GM21529 (cell line): ENCODE data around the gene ST6GALNAC6.
"Not testable (repeated sequence)": the region's sequence is repeated elsewhere in the genome, so short reads cannot be mapped to it uniquely, and the experiment has no call there.

Experiments used
- ATAC-seq: cut with Tn5 transposase; IDR thresholded peaks from one replicate; pipeline ENCODE4 v1.9.1; 2021; ENCODE audit not compliant: unreplicated experiment

Gene ST6GALNAC6

DNA sequence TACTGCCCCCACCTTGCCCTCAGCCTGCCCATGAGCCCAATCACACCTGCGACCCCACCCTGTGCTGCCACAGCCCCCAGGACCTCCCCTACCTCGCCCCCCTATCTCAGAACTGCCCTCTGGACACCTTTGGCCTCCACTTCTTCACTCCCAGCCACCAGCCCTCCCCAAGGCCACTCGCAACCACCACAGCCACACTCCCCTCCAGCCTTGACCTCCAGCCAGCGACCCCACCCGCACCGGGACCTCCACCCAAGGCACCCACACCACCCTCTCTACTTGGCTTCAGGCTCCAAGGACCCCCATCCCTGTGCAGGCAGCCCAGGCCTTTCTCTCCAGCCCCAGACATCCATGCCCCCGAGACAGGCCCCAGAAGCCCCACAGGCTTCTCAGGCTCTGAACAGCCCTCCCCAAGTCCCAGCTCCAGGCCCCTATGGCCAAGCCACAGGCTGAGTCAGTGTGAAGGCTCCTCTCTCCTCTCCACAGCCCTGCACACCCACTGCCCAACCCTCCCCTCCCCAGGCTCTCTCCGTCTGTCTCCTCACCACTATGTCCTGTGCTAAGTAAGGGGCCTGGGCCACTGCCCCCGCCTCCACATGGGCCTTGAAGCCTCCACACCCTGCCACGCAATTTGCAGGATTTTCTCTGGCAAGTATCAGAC is 24.0 kb downstream of the ST6GALNAC6 start:
- no peak for ATAC-seq

DNA sequence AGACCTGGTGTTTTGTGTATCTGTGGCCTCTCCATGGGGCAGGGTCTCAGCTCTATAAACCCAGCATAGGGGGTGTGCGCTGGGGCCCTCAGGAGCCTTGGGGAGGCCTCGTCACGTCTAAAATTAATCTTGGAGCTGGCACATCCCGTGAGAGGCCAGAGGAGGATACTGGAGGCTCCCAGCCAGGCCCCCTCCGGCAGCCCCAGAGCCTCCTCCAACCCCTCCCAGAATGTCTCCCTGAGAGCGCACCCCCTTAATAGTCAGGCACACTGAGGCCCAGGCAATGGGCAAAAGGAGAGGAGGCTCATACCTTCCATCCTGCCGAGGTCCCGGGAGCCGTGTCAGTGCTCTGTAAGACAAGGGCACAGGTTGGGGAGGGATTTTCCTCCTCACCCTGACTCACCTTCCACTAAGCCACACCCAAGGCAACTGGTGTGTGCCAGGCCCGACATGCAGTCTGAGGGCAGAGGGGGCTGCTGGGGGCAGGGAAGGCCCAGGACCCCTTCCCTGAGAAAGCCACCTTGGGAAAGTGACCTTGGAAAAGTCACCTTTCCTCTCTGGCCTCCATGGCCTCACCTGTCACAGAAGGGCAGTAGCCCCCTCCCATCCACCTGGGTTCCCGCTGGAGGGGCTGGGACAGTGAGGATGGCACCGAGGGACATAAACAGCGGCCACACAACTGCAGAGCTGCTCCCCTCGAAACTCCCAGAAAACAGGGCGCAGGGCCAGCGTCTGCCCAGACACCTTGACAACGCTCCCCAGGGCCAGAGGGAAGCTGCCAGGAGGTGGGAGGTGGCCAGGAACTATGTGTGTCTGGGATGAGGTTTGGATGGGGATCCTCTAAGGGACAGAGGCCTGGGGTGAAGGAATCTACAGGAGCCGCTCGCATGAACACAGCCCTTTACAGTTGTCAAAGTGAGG is 24.8 kb downstream of the ST6GALNAC6 start:
- ATAC-seq: no peak

DNA sequence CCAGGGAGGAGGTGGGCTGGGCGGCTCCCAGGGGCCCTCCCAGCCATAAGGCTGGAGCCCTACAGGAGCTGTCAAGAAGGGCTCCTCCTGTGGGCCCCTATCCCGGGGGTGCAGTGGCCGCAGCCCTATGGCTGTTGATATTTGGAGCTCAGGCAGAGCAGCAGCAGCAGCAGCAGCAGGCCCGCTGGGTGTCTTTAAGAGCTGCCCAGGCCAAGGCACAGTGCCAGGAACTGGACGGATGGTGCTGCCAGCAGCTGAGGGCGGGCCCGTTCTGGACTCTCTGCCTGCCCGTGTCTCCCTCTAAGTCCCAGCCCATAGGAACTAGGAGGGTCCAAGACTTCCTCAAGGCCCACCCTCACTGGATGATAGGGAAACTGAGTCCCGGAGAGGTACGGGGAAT is 25.5 kb downstream of the ST6GALNAC6 start:
- ATAC-seq: no peak

DNA sequence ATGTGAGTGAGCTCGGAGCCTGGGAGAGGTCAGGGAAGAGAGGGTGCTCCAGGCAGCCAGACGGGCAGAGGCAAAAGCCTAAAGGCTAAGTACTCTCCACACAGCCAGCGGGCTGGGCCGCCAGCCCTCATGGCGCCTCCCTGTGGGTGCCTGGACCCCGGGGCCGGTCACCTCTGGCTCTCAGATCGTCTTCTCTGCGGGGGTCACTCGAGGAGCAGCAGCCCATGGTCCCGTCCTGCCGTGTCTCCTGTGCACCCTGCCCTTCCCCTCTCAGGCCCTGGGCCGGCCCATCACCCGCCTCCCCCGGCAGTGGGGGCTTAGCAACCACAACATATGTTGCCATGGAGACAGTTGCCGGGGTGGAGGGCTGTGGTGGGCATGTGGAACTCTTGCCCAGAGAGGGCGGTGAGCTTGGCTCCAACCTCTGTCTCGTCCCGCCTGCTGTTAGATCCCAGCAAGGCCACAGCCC is 26.1 kb downstream of the ST6GALNAC6 start:
- no peak for ATAC-seq

DNA sequence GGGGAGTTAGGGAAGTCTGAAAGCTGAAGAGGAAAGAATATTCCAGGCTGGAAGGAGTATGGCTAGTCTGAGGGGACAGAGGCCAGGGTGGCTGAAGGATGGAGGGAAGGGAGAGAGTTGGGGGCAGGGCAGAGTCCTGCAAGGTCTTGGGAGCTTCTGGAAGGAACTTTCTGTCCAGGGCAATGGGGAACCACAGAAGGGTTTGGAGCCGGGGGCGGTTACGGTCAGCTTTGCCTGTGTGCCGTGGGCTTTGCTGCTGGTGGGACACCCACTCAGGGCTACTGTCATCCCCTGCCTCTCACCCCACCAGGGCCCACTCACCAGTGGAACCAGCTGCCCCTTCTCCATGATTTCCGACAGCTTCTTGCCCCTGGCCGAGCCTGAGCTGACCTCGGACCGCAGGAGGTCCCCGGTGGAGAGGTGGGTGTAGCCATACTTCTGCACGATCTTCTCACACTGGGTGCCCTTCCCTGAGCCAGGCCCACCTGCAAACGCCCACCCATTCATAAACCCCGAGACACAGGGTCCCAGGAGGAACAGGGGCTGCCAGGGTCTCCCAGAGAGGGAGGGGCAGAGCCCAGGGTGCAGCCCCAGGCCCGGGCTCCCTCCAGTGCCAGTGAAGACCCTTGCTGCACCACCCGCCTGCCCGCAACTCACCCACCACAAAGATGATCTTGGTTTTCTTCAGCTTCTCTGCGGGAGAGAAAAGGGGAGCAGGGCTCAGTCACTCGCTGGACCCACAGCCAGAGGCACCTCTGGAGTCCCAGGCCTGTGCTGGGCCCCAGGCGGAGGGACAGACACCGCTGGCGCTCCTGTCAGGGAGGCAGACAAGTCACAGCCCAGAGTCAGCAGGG is 26.8 kb downstream of the ST6GALNAC6 start:
- ATAC-seq: no peak

DNA sequence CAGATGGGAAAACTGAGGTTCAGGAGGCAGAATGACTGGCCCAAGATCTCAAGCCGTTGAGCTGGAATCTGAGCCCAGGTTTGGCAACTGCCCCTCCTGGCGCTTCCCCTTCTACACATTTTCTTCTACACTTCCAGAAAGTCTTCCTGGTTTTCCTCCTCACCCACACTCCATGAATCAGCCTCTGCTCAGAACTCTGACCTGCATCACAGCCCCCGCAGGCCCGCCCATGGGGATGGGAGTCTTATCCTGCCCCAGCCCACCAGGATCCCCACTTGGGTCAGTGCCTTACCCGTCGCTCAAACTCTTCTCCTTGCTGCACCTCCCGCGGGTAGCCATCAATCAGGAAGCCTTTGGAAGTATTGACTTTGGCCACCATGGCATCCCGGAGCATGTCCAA is 27.9 kb downstream of the ST6GALNAC6 start:
- no peak for ATAC-seq

DNA sequence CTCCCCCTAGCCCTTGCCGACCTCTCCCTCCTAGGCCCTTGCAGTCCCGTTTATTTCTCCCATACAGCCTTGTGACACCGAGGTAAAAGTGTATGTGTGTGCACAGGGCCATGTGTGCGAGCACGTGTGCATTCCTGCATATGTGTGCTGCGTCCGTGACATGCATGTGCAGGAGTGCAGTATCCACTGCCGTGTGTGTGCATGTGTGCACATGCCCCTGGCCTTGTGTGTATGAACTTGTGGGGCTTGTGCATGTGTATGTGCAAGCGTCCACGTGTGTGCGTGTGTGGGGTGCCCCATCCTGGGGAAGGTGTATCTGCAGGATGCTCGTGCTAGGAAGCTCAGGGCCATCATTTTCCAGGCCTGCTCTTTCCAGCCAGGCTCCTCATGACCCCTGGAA is 28.5 kb downstream of the ST6GALNAC6 start:
- no peak for ATAC-seq

DNA sequence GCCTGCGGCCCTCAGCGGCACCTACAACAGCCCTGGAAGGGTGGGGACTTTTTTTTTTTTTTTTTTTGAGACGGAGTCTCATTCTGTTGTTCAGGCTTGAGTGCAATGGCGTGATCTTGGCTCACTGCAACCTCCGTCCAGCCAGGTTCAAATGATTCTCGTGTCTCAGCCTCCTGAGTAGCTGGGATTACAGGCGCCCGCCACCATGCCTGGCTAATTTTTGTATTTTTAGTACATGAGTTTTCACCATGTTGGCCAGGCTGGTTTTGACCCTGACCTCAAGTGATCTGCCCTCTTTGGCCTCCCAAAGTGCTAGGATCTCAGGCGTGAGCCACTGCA is 29.3 kb downstream of the ST6GALNAC6 start:
- not testable (repeated sequence) for ATAC-seq

DNA sequence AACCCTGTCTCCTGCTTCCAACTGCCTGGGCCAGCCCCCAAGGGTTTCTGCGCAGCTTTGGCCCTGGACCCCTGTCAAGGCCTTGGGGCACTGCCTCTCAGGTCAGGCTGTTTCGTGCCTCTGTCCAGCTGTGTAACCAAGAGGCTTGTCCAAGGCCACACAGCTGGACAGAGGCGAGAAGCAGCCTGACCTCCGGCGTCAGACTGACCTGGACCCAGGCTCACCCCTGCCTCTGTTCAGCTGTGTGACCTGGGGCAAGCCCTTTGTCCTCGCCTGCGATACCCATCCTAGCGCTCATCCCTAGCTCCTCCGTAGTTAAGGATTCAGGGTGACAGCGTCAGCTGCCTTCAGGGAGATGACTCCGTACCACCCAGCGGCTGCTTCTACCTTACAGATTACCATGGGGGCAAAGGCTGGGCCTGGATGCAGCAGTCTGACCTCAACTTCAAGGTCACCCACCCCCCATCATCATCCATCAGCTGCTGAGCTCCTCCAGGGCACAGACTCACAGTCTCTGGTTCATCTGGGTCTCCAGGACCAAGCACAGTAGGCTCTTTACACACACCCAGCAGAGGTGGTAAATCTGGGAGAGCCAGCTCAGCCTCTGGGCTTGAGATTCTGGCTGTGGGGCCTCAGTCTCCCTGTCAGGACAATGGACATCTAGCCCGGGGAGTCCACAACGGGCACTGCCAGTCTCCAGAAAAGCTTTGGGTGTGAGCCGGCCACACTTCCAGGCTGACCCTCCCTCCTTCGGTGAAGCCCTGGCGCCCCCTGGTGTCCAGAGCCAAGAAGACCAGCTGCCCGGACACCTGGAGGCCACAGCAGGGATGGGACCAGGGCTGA is 29.9 kb downstream of the ST6GALNAC6 start:
- peak; percentile 52 for ATAC-seq

DNA sequence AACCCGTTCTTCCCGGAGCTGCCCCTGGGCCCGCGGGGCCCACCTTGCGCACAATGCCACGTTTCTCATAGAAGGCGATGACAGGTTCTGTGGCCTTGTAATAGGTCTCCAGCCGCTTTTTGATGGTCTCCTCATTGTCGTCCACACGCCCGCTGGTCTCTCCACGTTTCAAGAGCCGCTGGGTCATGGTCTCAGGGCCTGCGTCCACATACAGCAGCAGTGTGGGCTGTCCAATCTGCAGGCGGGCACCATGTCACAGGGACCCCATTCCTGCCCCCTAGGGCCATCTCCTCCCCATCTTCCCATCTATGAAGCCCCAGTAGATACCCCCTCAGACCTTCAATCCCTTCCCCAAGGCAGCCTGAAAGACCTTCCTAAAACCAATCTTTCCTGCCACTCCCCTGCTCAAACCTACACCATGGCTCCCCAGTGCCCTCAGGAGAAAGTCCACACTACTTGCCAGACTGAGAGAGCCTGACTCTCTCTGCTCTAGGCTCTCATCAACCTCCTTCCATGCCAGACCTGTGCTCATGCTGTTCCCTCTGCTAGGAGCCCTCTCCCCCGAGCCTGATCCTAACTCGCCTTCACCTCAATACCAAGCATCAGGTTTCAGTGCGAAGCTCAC is 31.0 kb downstream of the ST6GALNAC6 start:
- ATAC-seq: no peak

DNA sequence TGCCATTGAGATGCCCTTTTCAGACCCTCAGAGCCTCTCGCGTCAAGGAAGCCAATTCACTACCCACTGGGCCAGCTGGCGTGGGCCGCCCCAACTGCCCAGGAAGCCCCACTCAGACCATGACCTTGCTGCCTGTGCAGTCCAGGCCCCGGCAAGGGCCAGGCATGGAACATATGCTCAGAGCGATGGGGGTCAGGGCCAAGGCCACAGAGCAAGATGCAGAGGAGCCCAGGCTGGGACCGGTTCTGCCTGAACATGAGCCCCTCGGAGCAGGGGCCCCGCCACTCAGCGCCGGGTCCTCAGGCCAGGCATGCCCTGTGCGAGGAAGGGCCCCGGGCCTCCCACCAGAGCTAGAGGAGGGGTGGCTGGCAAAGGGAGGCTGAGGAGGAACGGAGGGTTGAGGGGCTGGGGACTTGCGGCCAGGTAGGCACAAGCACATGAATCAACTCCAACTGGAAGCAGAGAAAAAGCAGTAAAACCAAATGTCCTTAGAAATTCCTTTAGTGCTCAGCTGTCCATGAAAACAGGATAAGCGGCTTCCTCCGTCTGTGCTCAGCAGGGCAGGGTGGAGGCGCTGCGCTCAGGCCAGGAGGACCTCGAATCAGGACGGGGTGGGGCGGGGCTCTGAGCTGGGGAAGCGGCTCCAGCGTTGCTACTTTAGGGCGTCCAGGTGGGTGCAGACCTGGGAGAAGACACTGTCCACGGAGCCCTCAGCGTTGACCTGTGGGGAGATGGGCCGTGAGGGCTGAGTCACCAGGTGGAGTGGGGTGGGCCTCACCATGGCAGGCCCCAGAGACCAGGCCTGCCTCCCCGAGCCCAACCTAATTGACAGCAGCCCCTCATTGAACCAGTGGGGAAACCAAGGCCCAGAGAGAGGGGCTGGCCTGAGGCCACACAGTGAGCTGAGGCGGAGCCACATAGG is 31.8 kb downstream of the ST6GALNAC6 start:
- ATAC-seq: no peak

DNA sequence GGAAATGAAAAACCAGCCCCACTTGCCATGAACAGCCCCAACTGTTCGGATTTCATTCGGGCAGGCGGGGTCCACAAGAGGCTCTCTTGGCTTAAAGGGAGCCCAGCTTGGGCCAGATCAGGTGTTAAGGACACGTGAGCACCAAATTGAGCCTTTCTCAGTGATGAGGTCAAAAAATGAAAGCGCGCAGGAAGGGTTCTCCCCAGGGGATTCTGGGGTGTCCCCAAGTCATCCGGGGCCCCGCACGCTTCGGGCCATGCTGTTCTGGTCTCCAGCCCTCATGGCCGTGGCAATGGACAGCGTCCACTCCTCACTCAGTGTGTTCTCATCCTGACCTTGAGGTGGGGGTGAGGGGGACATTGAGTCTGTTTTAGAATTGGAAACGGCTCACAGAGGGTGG is 32.9 kb downstream of the ST6GALNAC6 start:
- peak; percentile 47 for ATAC-seq

DNA sequence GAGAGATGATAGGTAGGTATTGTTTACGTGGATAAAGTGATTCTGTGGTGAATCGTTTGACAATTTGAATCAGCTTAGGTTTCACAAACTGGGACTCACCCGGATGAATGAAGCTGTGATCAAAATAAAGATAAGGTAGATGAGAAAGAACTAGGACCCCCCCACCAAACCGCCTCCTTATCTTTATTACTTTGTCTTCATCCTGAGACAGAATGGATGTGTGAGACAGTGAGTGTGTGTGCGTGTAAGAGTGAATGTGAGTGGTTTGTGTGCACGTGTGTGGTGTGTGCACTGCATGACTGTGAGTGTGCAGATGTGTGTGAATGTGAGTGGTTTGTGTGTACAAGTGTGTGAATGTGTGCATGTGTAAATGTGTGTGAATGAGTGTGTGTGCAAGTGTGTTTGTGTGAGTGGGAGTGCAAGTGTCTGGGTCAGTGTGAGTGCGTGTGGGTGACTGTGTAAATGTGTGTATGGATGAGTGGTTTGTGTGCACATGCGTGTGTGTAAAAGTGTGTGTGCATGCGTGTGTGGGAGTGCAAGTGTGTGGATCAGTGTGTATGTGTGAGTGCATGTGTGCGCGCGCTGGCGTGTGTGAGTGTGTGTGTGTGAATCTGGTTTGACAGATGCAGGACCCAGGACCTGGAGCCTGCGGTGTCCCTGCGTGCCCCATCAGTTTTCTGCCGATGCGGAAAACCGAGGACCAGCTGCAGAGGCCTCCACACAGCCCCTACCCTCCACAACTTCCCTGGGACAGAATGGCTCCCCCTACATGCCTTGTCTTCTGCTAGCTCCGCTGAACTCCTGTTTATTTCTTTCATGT is 33.5 kb downstream of the ST6GALNAC6 start:
- no peak for ATAC-seq

DNA sequence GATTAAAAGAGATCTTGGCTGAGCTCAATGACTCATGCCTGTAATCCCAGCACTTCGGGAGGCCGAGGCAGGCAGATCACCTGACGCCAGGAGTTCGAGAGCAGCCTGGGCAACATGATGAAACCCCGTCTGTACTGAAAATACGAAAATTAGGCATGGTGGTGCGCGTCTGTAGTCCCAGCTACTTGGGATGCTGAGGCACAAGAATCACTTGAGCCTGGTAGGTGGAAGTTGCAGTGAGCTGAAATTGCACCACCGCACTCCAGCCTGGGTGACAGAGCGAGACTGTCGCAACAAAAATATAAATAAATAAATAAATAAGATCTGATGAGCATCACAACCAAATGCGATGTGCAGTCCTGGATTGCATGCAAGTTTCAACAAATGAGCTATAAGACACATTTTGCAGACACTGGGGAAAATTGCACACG is 36.2 kb downstream of the ST6GALNAC6 start:
- no peak for ATAC-seq

DNA sequence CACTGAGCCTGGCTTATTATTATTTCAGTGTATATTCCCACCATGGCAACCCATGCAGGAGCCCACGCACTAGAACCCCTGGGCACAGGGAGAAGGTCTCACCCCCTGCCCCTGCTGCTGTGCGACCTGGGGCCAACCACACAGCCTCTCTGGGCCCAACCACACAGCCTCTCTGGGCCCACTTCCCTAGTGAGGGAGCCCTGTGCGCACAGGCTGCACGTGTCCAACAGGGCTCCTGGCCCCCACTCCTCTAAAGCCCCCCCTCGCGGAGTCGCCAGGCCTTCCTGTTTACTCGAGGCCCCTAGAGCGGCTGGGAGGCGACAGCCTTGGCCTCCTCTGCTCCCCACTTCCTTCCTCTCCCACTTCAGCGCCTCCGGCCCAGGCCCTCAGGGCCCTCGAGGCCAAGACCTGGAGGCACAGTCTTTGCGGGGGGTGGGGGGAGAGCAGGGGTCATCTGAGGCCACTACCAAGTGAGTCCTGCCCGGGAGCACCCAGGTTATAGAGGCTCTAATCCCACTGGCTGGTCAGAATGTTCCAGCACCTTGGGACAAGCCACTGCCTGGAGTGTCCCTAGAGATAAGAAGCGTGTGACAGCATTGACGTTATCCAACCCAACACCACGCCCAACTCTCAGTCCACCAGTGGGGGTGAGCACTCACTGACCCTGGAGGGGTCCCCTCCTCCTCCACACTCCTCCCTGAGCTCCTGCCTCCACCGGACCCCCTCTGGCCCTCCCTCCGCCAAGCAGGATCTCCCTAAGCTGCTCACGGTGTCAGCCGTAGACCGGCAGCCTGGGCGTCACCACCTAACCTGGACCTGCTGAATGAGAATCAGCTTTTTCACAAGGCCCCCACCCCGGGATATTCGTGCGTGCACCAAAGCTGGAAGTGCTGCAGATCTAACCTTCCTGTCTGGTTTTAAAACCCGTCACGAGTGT is 37.1 kb downstream of the ST6GALNAC6 start:
- no peak for ATAC-seq

DNA sequence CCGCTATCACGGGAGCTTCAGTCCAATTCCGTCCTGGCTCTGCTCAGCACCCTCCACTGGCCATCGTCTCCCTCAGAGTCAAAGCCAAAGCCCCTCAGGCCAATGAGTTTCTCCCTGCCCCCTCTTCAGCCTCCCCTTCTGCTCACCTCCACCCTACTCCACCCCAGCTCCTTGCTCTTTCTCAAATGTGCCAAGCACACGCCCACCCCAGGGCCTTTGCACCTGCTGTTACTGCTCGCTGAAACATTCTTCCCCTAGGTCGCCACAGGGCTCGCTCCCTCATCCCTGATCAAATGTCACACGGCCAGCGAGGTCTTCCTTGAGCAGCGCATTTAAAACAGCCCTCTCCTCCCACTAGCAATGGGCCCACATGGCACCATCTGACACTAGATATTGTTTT is 38.6 kb downstream of the ST6GALNAC6 start:
- no peak for ATAC-seq

DNA sequence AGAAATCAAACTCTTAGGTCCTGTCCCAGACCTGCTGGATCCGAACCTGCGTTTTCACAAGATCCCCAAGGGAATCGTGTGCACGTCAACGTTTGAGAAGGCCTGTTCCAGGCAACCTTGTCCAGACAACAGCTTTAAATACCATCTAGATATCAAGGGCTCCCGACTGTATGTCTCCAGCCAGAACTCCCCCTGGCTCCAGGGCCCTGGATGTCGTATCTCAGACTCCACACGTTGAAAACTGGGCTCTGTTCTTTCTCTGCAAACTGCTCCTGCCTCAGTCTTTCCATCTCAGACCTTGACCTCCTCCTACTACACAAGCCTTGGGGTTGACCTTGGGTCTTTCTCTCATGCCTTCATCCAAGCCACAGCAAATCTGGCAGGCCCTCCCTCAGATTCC is 39.1 kb downstream of the ST6GALNAC6 start:
- no peak for ATAC-seq
